GM18907 (cell line): ENCODE data around the gene MEIOB.
"Not testable (repeated sequence)": the region's sequence is repeated elsewhere in the genome, so short reads cannot be mapped to it uniquely, and the experiment has no call there.

Experiments
- ATAC-seq: cut with Tn5 transposase; IDR thresholded peaks from one replicate; pipeline ENCODE4 v1.9.1; 2021; ENCODE audit warnings: mild to moderate bottlenecking, moderate library complexity; ENCODE audit not compliant: unreplicated experiment

Gene MEIOB, protein sequence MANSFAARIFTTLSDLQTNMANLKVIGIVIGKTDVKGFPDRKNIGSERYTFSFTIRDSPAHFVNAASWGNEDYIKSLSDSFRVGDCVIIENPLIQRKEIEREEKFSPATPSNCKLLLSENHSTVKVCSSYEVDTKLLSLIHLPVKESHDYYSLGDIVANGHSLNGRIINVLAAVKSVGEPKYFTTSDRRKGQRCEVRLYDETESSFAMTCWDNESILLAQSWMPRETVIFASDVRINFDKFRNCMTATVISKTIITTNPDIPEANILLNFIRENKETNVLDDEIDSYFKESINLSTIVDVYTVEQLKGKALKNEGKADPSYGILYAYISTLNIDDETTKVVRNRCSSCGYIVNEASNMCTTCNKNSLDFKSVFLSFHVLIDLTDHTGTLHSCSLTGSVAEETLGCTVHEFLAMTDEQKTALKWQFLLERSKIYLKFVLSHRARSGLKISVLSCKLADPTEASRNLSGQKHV

DNA sequence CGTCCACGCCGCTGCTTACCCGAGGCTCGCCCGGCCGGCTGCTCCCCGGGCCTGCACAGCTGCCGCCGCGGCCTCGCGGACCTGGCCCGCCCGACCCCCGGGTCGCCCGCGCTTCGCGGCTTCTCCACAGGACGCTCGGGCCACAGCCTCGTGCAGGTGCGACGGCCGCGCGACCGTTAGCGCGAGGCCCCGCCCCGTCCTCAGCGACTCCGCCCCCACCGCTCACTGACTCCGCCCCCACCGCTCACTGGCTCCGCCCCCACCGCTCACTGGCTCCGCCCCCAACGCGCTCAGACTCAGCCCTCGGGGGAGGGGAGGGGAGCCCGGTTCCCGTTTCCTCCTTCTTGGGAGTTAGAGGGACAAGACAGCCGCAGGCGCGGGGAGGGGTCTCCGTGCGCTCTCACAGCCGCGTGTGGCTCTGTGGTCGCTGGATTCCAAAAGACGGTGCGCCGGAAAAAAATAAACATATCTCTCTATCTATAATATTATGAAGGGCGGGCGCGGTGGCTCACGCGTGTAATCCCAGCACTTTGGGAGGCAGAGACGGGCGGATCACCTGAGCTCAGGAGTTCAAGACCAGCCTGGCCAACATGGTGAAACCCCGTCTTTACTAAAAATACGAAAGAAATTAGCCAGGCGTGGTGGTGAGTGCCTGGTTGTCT is at the start of gene MEIOB:
MEIOB (minus strand) TSS at position 191 of the 662 bp plus-strand sequence. CDS start 3,989 bp downstream, outside the sequence.
- ATAC-seq = no peak

DNA sequence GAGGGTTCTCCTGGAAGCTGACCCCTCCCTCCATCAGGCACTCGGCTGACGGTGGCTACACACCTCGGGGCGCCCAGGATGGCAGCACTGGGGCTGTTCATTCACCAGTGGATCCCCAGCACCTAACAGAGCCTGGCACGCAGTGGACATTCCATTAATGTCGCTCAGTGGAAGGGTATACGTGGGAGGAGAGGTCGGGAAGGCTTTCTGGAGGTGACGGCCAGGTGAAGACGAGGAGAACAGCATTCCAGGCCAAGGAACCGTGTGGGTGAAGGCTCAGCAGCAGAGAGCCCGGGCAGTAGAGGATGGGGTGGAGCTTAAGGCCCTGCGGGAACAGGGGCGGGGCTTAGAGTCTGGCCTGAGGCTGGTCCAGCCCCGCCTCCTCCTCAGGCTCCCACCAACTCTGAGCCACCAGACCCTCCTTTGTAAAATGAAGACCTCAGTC is 48.8 kb upstream of the MEIOB start:
- no peak for ATAC-seq

DNA sequence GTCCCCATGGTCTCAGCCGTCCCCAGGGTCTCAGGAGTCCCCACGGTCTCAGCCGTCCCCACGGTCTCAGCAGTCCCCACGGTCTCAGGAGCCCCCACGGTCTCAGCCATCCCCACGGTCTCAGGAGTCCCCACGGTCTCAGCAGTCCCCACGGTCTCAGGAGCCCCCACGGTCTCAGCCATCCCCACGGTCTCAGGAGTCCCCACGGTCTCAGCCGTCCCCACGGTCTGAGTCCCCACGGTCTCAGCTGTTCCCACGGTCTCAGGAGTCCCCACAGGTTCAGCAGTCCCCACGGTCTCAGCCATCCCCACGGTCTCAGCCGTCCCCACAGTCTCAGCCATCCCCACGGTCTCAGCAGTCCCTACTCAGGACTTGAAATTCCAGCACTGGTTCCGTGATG is 48.2 kb upstream of the MEIOB start:
- ATAC-seq = not testable (repeated sequence)

DNA sequence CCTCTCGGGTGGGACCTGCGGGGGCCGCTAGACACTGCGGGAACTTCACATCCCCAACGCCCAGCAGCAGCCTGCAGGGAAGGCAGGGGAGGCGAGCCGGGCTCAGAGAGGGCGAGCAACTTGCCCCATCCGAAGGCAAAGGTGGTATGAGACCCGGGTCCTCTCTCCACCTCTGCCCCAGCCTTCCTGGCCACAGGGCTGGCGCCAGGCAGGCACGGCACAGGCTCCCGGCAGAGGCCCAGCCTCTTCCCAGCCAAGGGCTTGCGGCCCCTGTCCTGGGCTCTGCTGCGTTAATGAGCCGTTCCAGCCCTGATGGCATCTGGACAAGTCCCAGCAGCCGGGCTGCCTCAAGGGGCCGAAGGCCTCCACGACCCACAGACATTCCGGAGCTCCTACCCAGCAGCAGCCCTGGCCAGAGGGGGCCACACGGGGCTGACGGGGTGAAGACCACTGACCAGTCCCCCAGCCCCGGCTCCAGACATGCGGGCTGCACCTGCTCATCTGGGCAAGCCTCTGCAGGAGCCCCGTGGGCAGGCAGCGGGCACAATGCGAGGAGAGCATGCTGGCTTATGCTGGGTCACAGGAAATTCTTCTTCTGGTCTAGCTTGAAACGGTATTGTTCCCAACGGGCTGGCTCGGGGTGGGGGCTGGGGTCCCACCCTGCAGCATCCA is 47.5 kb upstream of the MEIOB start:
- no peak for ATAC-seq

DNA sequence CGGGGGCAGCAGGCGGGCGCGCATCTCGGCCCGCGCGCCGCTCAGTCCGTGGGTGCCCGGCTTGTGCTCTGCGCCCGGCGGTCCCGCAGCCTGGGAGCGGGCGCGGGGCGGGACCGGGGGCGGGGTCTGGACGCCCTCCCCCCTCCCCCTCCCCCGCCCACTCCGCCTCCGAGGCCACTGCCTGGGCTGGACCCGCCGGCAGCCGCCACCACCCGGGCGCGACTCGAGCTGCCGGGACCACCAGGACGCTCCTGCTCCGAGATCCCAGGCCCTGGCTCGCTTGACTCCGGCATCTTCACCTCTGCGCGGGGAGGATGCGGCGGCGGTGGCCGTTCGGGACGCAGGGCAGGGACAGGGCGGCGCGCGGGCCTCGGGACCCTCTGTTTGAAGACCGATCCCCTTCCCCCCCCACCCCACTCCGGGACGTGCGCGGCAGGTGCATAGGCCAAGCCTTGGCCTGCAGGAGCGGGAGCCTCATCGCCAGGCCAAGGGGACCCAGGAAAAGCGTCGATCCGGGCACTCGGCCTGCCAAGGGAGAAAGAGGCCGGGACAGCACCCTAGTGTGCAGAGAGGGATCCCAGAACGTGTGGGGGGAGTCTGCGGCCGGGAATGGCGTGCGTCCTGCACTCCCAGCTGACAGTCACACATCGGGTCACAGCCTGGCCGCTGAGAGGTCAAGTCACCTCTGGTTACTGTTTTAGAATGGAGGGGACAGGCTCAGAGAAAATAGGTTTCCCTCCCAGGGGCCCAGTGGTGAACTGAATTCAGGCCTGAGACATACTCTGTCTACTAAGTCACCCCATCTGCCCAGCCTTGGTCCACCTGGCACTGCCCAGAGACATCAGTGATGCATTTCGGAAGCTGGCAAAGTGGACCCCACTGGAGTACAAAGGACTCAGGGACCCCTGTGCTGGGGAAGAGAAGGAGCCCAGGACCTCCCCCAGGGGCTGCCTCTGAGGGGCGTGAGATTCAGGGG is 46.7 kb upstream of the MEIOB start, which contains the start of gene HS3ST6:
HS3ST6 (minus strand) TSS at position 65 of the 976 bp plus-strand sequence. CDS start 92 bp downstream, outside the sequence.
- no peak for ATAC-seq

DNA sequence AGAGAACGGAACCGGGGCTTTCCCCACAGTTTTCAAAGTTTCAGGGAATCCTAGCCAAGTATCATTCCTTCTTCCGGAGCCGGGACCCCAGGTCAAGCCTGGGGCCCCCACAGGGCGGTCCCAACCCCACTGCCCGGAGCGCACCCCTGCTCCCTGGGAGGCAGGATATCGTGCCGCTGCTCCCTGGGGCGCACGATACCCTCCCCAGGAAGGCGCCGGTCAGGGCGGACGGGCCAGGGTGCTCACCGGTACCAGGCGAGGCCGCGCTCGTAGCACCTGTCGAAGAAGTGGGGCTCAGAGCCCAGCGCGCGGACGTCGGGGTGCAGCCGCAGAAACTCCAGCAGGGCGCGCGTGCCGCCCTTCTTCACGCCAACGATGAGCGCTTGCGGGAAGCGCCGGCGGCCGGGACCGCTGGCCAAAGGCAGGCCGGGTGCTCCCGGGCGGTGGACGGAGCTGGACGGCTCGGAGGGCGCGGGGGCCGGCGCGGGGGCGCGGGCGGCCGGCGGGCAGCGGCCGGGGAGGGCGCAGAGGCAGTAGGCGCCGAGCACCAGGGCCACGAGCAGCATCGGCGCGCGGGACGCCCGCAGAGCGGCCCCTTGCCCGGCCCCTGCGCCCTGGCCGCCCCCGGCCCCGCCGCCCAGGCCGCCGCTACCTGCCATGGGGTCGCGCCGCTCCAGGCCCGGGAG is 45.8 kb upstream of the MEIOB start:
- ATAC-seq = no peak

DNA sequence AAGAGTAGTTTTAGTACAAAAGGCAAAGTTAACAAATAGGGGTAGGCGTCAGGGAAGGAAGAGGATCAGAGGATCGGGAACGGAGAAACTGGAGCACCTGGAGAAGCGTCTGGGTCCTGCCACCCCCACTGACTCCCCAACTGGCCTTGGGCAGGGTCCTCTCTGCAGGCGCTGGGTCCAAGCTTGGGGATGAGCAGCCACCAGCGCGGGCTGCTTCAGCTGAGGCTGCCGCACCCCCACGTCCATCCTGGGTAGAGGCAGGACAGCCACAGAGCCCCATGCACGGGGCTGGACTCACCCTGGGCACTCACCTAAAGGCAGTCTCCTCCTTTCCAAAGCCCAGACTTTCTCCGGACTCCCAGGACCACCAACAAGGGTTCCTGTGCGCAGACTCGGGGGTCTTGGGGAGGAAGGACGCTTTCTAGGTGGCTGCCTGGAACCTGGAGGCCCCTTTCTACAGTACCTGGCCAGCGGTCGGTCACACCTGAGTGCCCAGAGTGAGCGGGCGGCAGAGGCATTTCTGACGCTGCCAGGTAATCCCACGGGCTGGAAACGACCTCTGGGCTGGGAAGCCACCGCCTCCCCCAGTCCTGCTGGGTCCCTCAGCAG is 45.2 kb upstream of the MEIOB start:
- no peak for ATAC-seq

DNA sequence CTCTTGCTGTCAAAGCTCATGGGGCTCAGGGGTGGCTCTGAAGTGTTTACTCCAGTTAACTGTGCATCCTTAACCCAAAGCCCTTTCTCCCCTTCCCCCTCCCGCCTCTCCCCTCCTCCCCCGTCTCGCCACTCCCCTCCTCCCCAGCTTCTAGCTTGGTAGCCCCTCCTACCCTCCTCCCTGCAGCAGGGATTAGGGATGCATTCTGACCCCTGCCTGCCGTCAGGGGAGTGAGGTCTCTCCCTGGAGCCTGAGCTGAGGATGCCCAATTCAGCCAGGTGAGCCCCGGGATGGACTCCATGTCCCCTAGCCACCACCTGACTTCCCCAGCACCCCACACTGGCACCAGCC is 44.7 kb upstream of the MEIOB start:
- no peak for ATAC-seq

DNA sequence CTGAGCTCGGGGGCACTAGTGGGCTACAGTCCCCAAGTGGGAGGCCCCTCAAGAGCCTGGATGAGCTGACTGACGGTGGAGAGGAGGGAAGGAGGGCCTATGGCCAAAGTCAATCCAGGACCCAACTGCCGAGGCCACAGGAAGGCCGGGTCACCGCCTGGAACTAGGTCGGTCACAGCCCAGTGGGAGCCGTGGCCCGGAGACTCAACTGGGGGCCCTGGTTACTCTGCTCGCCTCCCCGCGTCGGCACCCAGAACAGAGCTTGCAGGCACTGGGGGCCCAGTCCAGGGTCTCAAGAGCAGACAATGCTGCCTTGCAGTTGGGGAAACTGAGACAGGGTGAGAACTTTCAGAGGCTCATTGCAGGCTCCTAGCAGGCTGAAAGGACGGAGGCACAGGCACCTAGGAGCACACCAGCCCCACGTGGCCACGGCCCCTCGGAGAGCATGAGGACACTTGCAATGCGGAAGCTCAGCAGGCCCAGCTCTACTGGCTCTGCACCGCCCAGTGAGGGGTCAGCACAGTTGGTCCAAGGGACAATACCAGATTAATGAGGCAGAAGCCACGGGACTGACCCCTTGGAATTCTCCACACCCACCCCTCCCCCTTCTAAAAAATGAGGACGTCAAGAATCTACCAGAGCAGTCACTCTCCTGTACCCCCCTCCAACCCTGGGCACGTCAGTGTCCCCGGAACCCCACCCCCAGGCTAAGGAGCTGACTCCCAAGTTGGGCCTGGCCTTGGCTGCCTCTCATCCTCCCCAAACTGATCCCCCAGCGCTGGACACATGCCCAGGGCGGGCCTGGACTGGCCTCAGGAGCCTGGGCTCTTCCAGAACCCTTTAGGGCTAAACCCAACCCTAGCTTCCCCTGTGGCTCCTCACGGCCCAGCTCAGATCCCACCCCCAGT is 44.0 kb upstream of the MEIOB start:
- ATAC-seq = no peak

DNA sequence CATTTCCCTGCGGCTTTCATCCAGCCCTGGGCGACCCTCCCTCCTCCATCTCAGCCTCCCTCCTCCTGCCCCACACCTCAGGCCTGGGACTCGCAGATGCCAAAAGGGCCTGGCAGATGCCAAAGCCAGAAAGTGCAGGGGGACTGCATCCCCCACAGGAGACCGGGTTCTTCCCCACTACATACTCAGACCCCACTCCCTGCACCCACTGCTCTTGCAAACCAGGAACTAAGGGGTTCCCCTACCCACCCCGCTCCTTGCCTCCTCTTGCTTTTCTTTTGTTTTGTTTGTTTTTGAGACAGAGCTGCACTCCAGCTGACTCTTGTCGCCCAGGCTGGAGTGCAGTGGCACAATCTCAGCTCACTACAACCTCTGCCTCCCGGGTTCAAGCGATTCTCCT is 43.0 kb upstream of the MEIOB start:
- no peak for ATAC-seq

DNA sequence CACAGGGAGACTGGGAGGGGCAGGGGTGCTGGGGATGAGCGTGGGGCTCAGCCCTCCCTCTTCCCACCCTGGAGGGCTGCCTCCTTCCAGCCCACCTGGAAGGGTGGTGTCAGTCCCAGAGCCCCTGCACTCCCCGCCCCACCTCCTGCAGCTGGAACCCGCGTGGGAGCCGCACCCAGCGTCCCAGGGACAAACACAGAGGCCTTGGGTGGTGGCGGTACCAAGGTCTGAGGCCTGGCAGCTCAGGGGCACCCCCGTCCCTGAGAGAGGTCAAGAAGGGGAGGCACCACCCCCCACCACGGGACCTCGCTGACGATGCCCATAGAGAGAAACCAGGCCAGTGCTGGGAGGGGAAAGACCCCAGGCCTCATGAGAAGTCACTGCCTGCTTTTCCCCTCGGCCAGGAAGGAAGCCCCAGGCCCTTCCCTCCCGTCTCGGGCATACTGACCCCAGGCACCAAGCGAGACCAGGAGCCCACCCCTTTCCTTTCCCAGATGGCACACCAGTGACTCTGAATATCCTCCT is 42.2 kb upstream of the MEIOB start:
- ATAC-seq = no peak

DNA sequence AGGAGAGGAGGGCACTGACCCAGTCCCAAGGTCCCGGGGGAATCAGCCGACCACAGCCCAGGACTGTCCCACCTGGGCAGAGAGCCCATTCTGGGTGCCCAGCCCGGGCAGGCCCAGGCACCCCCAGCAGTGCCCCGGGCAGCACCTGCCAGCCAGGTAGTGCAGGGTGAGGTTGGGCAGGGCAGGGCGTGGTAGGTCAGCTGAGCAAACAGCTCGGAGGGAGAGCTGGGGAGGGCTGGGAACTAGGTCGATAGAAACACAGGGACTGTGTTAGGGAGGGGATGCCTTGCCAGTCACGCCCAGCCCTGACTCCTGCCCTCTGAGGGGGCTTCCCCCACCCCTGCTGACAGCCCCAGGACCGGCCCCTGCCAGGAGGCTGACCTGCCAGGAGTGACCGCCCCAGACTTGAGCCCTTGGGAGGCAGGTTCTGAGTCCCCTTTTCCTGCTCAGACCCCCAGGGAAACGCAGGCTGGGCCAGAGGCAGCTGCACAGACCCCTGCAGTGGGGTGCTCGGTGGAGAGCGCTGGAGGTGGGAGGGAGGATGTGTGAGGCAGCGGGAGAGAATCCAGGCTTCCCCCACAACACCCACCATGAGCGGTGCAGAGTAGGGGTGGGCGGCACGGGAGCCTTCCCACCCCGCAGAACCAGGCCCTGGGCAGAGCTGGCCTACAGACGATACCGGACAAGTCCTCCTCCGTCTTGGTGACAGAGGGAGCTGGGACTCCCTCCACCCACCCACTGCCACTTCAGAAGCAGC is 41.5 kb upstream of the MEIOB start:
- no peak for ATAC-seq

DNA sequence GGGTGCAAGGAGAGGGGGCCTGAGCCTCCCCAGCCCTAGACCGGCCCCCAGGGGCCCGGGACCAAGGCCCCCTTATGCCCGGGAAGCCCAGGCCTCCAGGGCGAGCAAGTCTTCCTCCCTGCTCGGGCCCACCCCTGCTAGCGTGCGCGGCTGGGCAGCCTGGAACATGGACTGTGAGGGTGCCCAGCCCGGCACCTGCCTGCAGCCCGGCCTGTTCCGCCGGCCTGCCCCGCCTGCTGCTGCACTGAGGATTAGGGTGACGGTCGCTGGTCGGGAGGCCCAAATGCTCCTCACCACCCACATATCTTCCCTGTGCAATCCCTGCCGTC is 40.2 kb upstream of the MEIOB start:
- no peak for ATAC-seq

DNA sequence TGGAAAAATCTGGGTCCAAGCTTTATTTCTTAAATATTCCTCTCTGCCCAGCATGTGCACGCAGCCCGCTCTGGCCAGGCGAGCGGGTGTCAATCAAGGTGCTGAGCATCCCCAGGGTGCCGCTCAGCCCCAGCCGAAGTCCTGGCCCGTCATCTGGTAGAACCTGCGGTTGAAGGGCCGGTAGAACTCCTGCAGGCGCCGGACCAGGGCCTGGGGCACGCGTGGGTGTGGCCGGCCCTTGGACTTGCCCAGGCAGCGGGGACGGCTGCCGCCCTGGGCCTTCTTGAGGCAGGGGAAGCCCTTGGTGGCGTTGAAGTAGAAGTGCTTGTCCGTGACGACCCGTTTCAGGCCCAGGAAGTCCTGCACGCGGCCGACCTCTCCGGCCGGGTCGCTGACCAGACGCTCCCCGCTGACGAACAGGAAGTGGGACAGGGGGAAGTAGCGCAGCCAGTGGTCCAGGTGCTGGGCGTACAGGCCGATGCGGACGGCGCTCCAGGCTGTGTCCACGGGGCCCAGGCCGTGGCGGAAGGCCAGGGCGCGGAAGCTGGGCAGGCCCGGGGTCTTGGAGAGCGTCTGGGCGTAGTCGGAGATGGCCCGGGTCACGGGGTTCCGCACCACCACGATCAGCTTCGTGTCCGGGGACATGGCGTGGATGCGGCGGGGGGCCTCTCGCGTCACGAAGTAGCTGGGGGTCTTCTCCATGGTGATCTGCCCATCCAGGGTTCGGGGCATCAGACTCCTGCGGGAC is 39.7 kb upstream of the MEIOB start:
- ATAC-seq = no peak

DNA sequence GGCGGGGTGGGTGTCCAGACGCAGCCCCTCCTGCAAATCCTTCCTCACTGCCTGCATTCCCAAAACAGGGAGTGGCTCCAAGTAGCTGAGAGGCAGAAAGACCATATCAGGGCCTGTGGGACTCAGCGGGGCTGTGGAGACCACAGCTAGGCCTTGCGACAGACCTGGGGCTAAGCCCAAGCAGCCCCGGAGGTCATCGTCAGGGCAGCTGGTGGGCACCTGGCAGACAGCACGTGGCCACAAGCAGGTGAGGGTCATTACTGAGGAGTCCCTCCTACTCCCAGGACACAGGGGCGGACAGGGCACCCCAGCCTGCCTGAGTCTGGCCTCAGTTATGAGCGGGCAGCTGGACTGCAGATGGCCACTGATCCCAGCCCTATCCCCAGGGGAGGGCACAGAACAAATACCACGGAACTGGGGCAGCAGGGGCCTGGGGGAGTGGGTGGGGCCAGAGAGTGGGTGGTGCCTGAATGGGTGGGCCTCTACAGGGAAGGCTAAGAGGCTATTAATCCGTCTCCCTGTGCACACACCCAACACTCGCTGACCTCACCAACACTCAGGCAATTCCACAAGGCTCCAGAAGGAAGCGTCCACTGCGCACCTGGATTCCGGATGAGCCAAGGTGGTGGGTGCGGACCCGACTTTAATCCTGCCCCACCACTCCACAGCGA is 37.7 kb upstream of the MEIOB start:
- no peak for ATAC-seq

DNA sequence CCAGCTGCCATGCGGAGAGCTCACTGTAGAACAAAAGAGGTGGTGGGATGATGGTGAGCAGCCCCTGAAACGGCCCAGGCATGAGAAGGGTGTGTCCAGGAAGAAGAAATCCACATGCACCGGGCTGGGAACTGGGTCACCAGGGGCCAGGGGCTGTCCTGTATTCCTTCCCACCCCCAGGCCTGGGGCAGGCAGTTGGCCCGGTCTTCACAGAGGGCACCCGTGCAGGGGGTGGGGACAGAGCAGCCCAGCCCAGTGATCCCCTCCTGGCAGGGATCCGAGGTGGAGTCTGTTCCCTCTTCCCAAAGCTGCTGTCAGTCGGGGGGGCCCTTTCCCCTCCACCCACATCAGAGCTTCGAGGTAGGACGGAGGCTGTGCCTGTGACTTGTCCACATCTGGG is 37.0 kb upstream of the MEIOB start:
- ATAC-seq = no peak
